Measurements from ENCODE around the gene GLI3.
"Not testable (repeated sequence)": the region's sequence is repeated elsewhere in the genome, so short reads cannot be mapped to it uniquely, and the experiment has no call there.

The GLI3 gene

GRCh38 chr7:42210333-42210732, 26.7 kb downstream of the GLI3 start:
- ChIA-PET POLR2A (no interaction called here), CTCF (interaction anchor here (0.5 to 1.3 kb wide), 3 partner anchors 194 to 269 kb away, joined by 3 to 4 read pairs (median 3); no protein-coding TSS in a partner anchor)
- Histone ChIP-seq H3K4me1 (ENCODE audit: control insufficient read depth, insufficient read depth, low read length) (no peaks in the 10 kb centered on the region), H3K9me3 (ENCODE audit: control insufficient read depth, insufficient read depth, low read depth, low read length) (no peaks in the 10 kb centered on the region), H3K4me3 (ENCODE audit: low read depth, low read length) (no peak overlapping the region), H3K36me3 (ENCODE audit: control insufficient read depth in 2 of 2, insufficient read depth in 1 of 2, low read length in 2 of 2) (peaks cover 0 to 3% of the 10 kb centered on the region in 2 experiments), H3K27ac (ENCODE audit: extremely low read depth, low read depth, low read length) (no peak overlapping the region)
- TF ChIP-seq BCL11B (tag by site-specific recombination; IDR thresholded peaks at IDR 0.05; ENCODE audit: low read depth) (no peak), ZNF426 (tag by site-specific recombination; IDR thresholded peaks at IDR 0.05) (no peak), ZNF138 (tag by site-specific recombination; IDR thresholded peaks at IDR 0.05; ENCODE audit: borderline replicate concordance) (no peak), ZNF843 (tag by site-specific recombination; IDR thresholded peaks at IDR 0.05) (no peak), HOXD13 (CRISPR knock-in tag; IDR thresholded peaks at IDR 0.05; ENCODE audit: borderline replicate concordance) (no peak), MZF1 (tag by site-specific recombination; IDR thresholded peaks at IDR 0.05; ENCODE audit: borderline replicate concordance) (no peak), SP7 (tag by site-specific recombination; IDR thresholded peaks at IDR 0.05) (no peak), ZNF561 (tag by site-specific recombination; IDR thresholded peaks at IDR 0.05; ENCODE audit: borderline replicate concordance) (no peak), ZNF621 (tag by site-specific recombination; IDR thresholded peaks at IDR 0.05) (no peak), ZNF660 (tag by site-specific recombination; IDR thresholded peaks at IDR 0.05) (no peak), TRIM28 (IDR thresholded peaks at IDR 0.05; ENCODE audit: borderline replicate concordance, low read length) (no peak), ZNF473 (tag by site-specific recombination; IDR thresholded peaks at IDR 0.05) (no peak), ZNF837 (tag by site-specific recombination; IDR thresholded peaks at IDR 0.05) (no peak), ZNF350 (tag by site-specific recombination; IDR thresholded peaks at IDR 0.05) (no peak), ZNF16 (tag by site-specific recombination; IDR thresholded peaks at IDR 0.05; ENCODE audit: low read depth) (no peak)
- TF ChIP-seq, protein P1, sequence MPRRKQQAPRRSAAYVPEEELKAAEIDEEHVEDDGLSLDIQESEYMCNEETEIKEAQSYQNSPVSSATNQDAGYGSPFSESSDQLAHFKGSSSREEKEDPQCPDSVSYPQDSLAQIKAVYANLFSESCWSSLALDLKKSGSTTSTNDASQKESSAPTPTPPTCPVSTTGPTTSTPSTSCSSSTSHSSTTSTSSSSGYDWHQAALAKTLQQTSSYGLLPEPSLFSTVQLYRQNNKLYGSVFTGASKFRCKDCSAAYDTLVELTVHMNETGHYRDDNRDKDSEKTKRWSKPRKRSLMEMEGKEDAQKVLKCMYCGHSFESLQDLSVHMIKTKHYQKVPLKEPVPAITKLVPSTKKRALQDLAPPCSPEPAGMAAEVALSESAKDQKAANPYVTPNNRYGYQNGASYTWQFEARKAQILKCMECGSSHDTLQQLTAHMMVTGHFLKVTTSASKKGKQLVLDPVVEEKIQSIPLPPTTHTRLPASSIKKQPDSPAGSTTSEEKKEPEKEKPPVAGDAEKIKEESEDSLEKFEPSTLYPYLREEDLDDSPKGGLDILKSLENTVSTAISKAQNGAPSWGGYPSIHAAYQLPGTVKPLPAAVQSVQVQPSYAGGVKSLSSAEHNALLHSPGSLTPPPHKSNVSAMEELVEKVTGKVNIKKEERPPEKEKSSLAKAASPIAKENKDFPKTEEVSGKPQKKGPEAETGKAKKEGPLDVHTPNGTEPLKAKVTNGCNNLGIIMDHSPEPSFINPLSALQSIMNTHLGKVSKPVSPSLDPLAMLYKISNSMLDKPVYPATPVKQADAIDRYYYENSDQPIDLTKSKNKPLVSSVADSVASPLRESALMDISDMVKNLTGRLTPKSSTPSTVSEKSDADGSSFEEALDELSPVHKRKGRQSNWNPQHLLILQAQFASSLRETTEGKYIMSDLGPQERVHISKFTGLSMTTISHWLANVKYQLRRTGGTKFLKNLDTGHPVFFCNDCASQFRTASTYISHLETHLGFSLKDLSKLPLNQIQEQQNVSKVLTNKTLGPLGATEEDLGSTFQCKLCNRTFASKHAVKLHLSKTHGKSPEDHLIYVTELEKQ (tag by site-specific recombination; IDR thresholded peaks at IDR 0.05; ENCODE audit: borderline replicate concordance) = no peak

DNA sequence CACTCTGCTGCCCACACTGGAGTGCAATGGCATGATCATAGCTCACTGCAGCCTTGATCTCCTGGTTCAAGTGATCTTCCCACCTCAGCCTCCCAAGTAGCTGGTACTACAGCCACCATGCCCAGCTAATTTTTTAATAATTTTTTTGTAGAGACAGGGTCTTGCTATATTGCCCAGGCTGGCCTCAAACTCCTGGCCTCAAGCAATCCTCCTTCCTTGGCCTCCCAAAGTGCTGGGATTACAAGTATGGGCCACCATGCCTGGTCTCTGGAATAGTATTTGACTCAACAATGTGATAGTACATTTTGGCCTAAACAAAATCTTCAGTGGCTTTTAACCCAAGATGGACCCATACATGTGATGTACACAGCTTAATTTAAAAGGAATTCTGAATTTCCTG, 27.9 kb downstream of the GLI3 start:
- H3K36me3 ChIP-seq (ENCODE audit: control insufficient read depth in 2 of 2, insufficient read depth in 1 of 2, low read length in 2 of 2); H3K4me1 ChIP-seq (ENCODE audit: control insufficient read depth, insufficient read depth, low read length); CTCF ChIA-PET; H3K27ac ChIP-seq (ENCODE audit: extremely low read depth, low read depth, low read length); H3K4me3 ChIP-seq (ENCODE audit: low read depth, low read length); H3K9me3 ChIP-seq (ENCODE audit: control insufficient read depth, insufficient read depth, low read depth, low read length); POLR2A ChIA-PET: not testable (repeated sequence)
- peak; percentile 70; the same call in 1 of the 2 replicates for TF ChIP-seq ZNF121 (tag by site-specific recombination; IDR thresholded peaks at IDR 0.05)

GRCh38 chr7:42208572-42208971, 28.4 kb downstream of the GLI3 start:
- Histone ChIP-seq H3K27ac (ENCODE audit: extremely low read depth, low read depth, low read length) (no peak overlapping the region), H3K4me3 (ENCODE audit: low read depth, low read length) (no peak overlapping the region), H3K4me1 (ENCODE audit: control insufficient read depth, insufficient read depth, low read length) (no peaks in the 10 kb centered on the region), H3K36me3 (ENCODE audit: control insufficient read depth in 2 of 2, insufficient read depth in 1 of 2, low read length in 2 of 2) (peaks cover 0 to 3% of the 10 kb centered on the region in 2 experiments; a peak in 2 of 3 replicates), H3K9me3 (ENCODE audit: control insufficient read depth, insufficient read depth, low read depth, low read length) (no peaks in the 10 kb centered on the region)
- ChIA-PET POLR2A (no interaction called here), CTCF (no interaction called here)
- TF ChIP-seq ZNF114 (tag by site-specific recombination; IDR thresholded peaks at IDR 0.05) (no peak), ZNF138 (tag by site-specific recombination; IDR thresholded peaks at IDR 0.05; ENCODE audit: borderline replicate concordance) (no peak), ZNF48 (tag by site-specific recombination; IDR thresholded peaks at IDR 0.05) (no peak), ZNF423 (tag by site-specific recombination; IDR thresholded peaks at IDR 0.05) (no peak), ZBTB21 (tag by site-specific recombination; IDR thresholded peaks at IDR 0.05) (no peak), SP7 (tag by site-specific recombination; IDR thresholded peaks at IDR 0.05) (no peak), ZNF248 (tag by site-specific recombination; IDR thresholded peaks at IDR 0.05) (no peak), ZNF121 (tag by site-specific recombination; IDR thresholded peaks at IDR 0.05) (no peak), ZNF654 (tag by site-specific recombination; IDR thresholded peaks at IDR 0.05; ENCODE audit: low read depth) (no peak), HOXC10 (CRISPR knock-in tag; IDR thresholded peaks at IDR 0.05) (no peak)
- TF ChIP-seq, protein P2, sequence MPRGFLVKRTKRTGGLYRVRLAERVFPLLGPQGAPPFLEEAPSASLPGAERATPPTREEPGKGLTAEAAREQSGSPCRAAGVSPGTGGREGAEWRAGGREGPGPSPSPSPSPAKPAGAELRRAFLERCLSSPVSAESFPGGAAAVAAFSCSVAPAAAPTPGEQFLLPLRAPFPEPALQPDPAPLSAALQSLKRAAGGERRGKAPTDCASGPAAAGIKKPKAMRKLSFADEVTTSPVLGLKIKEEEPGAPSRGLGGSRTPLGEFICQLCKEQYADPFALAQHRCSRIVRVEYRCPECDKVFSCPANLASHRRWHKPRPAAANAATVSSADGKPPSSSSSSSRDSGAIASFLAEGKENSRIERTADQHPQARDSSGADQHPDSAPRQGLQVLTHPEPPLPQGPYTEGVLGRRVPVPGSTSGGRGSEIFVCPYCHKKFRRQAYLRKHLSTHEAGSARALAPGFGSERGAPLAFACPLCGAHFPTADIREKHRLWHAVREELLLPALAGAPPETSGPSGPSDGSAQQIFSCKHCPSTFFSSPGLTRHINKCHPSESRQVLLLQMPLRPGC (tag by site-specific recombination; IDR thresholded peaks at IDR 0.05) = no peak
- TF ChIP-seq, protein P3, sequence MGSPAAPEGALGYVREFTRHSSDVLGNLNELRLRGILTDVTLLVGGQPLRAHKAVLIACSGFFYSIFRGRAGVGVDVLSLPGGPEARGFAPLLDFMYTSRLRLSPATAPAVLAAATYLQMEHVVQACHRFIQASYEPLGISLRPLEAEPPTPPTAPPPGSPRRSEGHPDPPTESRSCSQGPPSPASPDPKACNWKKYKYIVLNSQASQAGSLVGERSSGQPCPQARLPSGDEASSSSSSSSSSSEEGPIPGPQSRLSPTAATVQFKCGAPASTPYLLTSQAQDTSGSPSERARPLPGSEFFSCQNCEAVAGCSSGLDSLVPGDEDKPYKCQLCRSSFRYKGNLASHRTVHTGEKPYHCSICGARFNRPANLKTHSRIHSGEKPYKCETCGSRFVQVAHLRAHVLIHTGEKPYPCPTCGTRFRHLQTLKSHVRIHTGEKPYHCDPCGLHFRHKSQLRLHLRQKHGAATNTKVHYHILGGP (tag by site-specific recombination; IDR thresholded peaks at IDR 0.05) = no peak
